Osteoblast (primary cell): Measurements from ENCODE around the gene STARD3. TPM values are rescaled to one million over a fixed set of nuclear protein-coding genes. Genes with fewer than 3 reads are reported as not detected.
A peak's percentile ranks its signal among the peaks of the same experiment; 100 is the strongest.

ENCODE experiments used
- DNase-seq: peaks from one replicate; pipeline ENCODE4 v3.0.0; 2011; ENCODE audit warnings: low spot score, mixed read lengths; ENCODE audit not compliant: insufficient read length; ENCODE audit errors: missing footprints
- H2AFZ ChIP-seq: 2 replicates; pipeline ENCODE4 v1.6.0; 2011; ENCODE audit warnings: mild to moderate bottlenecking, low read length
- H3K27ac ChIP-seq: 2 replicates; pipeline ENCODE4 v1.5.1; 2011; ENCODE audit warnings: mild to moderate bottlenecking, low read depth, low read length, moderate library complexity
- H3K27me3 ChIP-seq: 2 replicates; pipeline ENCODE4 v1.6.0; 2012; ENCODE audit warnings: mild to moderate bottlenecking, control low read depth, inconsistent platforms, low read length, moderate library complexity; ENCODE audit not compliant: insufficient read depth
- H3K36me3 ChIP-seq: 2 replicates; pipeline ENCODE4 v1.5.1; 2011; ENCODE audit warnings: mild to moderate bottlenecking, low read length, control low read depth, moderate library complexity; ENCODE audit not compliant: insufficient read depth
- H3K4me1 ChIP-seq: 2 replicates; pipeline ENCODE4 v1.5.1; 2011; ENCODE audit warnings: mild to moderate bottlenecking, low read length, control low read depth, moderate library complexity; ENCODE audit not compliant: insufficient read depth
- H3K4me2 ChIP-seq: 2 replicates; pipeline ENCODE4 v1.6.0; 2011; ENCODE audit warnings: mild to moderate bottlenecking, low read length; ENCODE audit not compliant: insufficient read depth
- H3K4me3 ChIP-seq: fragments of 200-600 bp; sonication (generic); 3 replicates; pipeline ENCODE4 v1.5.1; 2012; ENCODE audit warnings: mild to moderate bottlenecking, low read length, inconsistent platforms; ENCODE audit not compliant: insufficient read depth
- H3K79me2 ChIP-seq: 2 replicates; pipeline ENCODE4 v1.6.0; 2012; ENCODE audit warnings: mild to moderate bottlenecking, low read length, control low read depth, inconsistent platforms; ENCODE audit not compliant: insufficient read depth
- H3K9me3 ChIP-seq: 2 replicates; pipeline ENCODE4 v1.5.1; 2011; ENCODE audit warnings: low read depth, low read length, control low read depth
- H4K20me1 ChIP-seq: 2 replicates; pipeline ENCODE4 v1.6.0; 2012; ENCODE audit warnings: mild to moderate bottlenecking, low read length, control low read depth; ENCODE audit not compliant: insufficient read depth
- CTCF ChIP-seq: IDR thresholded peaks from 2 replicates; pipeline ENCODE4 v1.5.1; 2011; ENCODE audit warnings: mild to moderate bottlenecking, low read depth, low read length, moderate library complexity; ENCODE audit errors: extremely low read depth
- total RNA-seq: library from RNA; depleted of rRNA; stranded (reverse); fragments of >200 nt; gene quantifications from 2 replicates; pipeline ENCODE4 v1.2.3, GENCODE V29; 2012

The STARD3 gene
- total RNA-seq, 1 donor = 35.8 TPM

GRCh38 chr17:39638317-39638716, 1.4 kb downstream of the STARD3 start:
- peak overlapping the region; percentile 99 for H3K4me2 ChIP-seq
- no peak for TF ChIP-seq CTCF
- H3K4me3 ChIP-seq = no peak overlapping the region
- H4K20me1 ChIP-seq = peaks cover 41% of the 10 kb centered on the region
- H3K36me3 ChIP-seq = no peaks in the 10 kb centered on the region
- H3K9me3 ChIP-seq = no peaks in the 10 kb centered on the region
- H3K79me2 ChIP-seq = peaks cover 64% of the 10 kb centered on the region
- H3K27ac ChIP-seq = no peak overlapping the region
- H3K27me3 ChIP-seq = no peaks in the 10 kb centered on the region
- no peak for DNase-seq
- H2AFZ ChIP-seq = no peak overlapping the region
- peaks cover 23% of the 10 kb centered on the region for H3K4me1 ChIP-seq

DNA sequence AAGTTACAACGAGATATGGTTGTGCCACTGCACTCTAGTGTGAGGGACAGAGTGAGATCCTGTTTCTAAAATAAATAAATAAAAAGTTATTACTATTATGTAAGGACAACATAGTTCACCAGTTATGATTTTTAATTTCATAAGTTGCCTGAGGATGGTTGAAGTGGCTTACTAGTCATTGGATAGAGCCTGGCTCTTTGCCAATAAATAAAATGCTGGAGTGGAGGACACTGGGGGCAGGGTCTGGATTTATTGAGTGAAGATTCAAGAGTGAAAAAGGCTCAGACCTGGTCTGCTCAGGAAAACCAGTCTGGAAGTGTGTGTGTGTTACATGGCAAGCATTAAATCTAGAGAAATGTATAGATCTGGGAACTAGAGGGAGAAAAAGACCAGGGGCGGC, 2.1 kb downstream of the STARD3 start:
- H3K27me3 ChIP-seq = no peaks in the 10 kb centered on the region
- H3K36me3 ChIP-seq = no peaks in the 10 kb centered on the region
- H3K27ac ChIP-seq = no peak overlapping the region
- H3K4me1 ChIP-seq = peaks cover 24% of the 10 kb centered on the region
- no peak overlapping the region for H3K4me3 ChIP-seq
- H3K4me2 ChIP-seq = no peak overlapping the region
- peaks cover 71% of the 10 kb centered on the region for H3K79me2 ChIP-seq
- H3K9me3 ChIP-seq = no peaks in the 10 kb centered on the region
- no peak for DNase-seq
- peaks cover 48% of the 10 kb centered on the region for H4K20me1 ChIP-seq
- no peak for TF ChIP-seq CTCF
- H2AFZ ChIP-seq = no peak overlapping the region

GRCh38 chr17:39639566-39640458, 2.9 kb downstream of the STARD3 start:
- H3K9me3 ChIP-seq = no peaks in the 10 kb centered on the region
- peaks cover 24% of the 10 kb centered on the region for H3K4me1 ChIP-seq
- peaks cover 52% of the 10 kb centered on the region for H4K20me1 ChIP-seq
- H3K4me3 ChIP-seq = no peak overlapping the region
- peaks cover 78% of the 10 kb centered on the region for H3K79me2 ChIP-seq
- no peak overlapping the region for H3K27ac ChIP-seq
- H3K27me3 ChIP-seq = no peaks in the 10 kb centered on the region
- TF ChIP-seq CTCF = no peak
- DNase-seq = no peak
- no peak overlapping the region for H3K4me2 ChIP-seq
- no peaks in the 10 kb centered on the region for H3K36me3 ChIP-seq
- no peak overlapping the region for H2AFZ ChIP-seq

- Histone ChIP-seq H3K79me2 (peaks cover 86% of the 10 kb centered on the region), H3K27me3 (no peaks in the 10 kb centered on the region), H3K4me2 (no peak overlapping the region), H3K9me3 (no peaks in the 10 kb centered on the region), H3K36me3 (no peaks in the 10 kb centered on the region), H2AFZ (no peak overlapping the region), H3K4me1 (peaks cover 24% of the 10 kb centered on the region), H3K27ac (no peak overlapping the region), H3K4me3 (no peak overlapping the region), H4K20me1 (peaks cover 56% of the 10 kb centered on the region)
- TF ChIP-seq CTCF = no peak
- DNase-seq = no peak
These were observed 3.7 kb downstream of the STARD3 start for GRCh38 chr17:39640591-39641031.
